Measurements from ENCODE around the gene TWF2. TPM values are rescaled to one million over a fixed set of nuclear protein-coding genes. Genes with fewer than 3 reads are reported as not detected.

Gene TWF2
- total RNA-seq, 1 donor from 2014 or later = 65.2 TPM

- no peaks in the 10 kb centered on the region for H3K36me3 Mint-ChIP-seq (ENCODE audit: low read depth)
- no peak for TF ChIP-seq CTCF (IDR thresholded peaks at IDR 0.05)
Observed at GRCh38 chr3:52183786-52184445, 55.0 kb downstream of the TWF2 start.

GRCh38 chr3:52182691-52183090 is 56.3 kb downstream of the TWF2 start:
- no peaks in the 10 kb centered on the region for H3K27me3 Mint-ChIP-seq (ENCODE audit: low read depth)
- no peak for DNase-seq (ENCODE audit: low spot score)
- no peaks in the 10 kb centered on the region for H3K9me3 Mint-ChIP-seq (ENCODE audit: low read depth)
- H3K36me3 Mint-ChIP-seq (ENCODE audit: low read depth) = no peaks in the 10 kb centered on the region
- no peak overlapping the region for H3K4me3 Mint-ChIP-seq (ENCODE audit: unreplicated experiment)
- no peak overlapping the region for H3K27ac Mint-ChIP-seq (ENCODE audit: unreplicated experiment)
- H3K4me1 Mint-ChIP-seq (ENCODE audit: low read depth) = no peaks in the 10 kb centered on the region
- TF ChIP-seq CTCF (IDR thresholded peaks at IDR 0.05) = no peak

More at GRCh38 chr3:52183786-52184445, 55.0 kb downstream of the TWF2 start:
- Mint-ChIP-seq H3K27ac (ENCODE audit: unreplicated experiment) (no peak overlapping the region), H3K27me3 (ENCODE audit: low read depth) (no peaks in the 10 kb centered on the region), H3K4me3 (ENCODE audit: unreplicated experiment) (no peak overlapping the region), H3K9me3 (ENCODE audit: low read depth) (no peaks in the 10 kb centered on the region), H3K4me1 (ENCODE audit: low read depth) (no peaks in the 10 kb centered on the region)
- no peak for DNase-seq (ENCODE audit: low spot score)

- H3K36me3 Mint-ChIP-seq (ENCODE audit: low read depth) = no peaks in the 10 kb centered on the region
- peaks cover 2% of the 10 kb centered on the region for H3K4me1 Mint-ChIP-seq (ENCODE audit: low read depth)
- no peaks in the 10 kb centered on the region for H3K27me3 Mint-ChIP-seq (ENCODE audit: low read depth)
- H3K27ac Mint-ChIP-seq (ENCODE audit: unreplicated experiment) = no peak overlapping the region
- TF ChIP-seq CTCF (IDR thresholded peaks at IDR 0.05) = no peak
- no peak overlapping the region for H3K4me3 Mint-ChIP-seq (ENCODE audit: unreplicated experiment)
- no peak for DNase-seq (ENCODE audit: low spot score)
- no peaks in the 10 kb centered on the region for H3K9me3 Mint-ChIP-seq (ENCODE audit: low read depth)
Observed at GRCh38 chr3:52182196-52182595, 56.8 kb downstream of the TWF2 start.

- H3K4me3 Mint-ChIP-seq (ENCODE audit: unreplicated experiment) = no peak overlapping the region
- no peaks in the 10 kb centered on the region for H3K9me3 Mint-ChIP-seq (ENCODE audit: low read depth)
- H3K4me1 Mint-ChIP-seq (ENCODE audit: low read depth) = peaks cover 9% of the 10 kb centered on the region
- no peak for DNase-seq (ENCODE audit: low spot score)
- no peaks in the 10 kb centered on the region for H3K36me3 Mint-ChIP-seq (ENCODE audit: low read depth)
- H3K27me3 Mint-ChIP-seq (ENCODE audit: low read depth) = no peaks in the 10 kb centered on the region
- no peak for TF ChIP-seq CTCF (IDR thresholded peaks at IDR 0.05)
- H3K27ac Mint-ChIP-seq (ENCODE audit: unreplicated experiment) = no peak overlapping the region
Observed at GRCh38 chr3:52181543-52181942, 57.4 kb downstream of the TWF2 start.

Small RNAs within 50 kb of the gene (microRNA-seq; reads per million reads assigned to microRNA genes)
- gene MIRLET7G (ENCODE audit: borderline number of aligned reads) = 70,409 reads per million, percentile 99 among the genes with 10 or more reads in this experiment

Other genes starting within 250 kb of the TWF2 start
- gene RPL29, start 243.3 kb downstream of the TWF2 start, total RNA-seq = 610 to 772 TPM (median 621 TPM) in 3 replicates
- gene DUSP7, start 182.6 kb downstream of the TWF2 start, total RNA-seq = 32.5 to 33.6 TPM (median 33.3 TPM) in 3 replicates
- 5.3 to 5.7 TPM (median 5.5 TPM) in 3 replicates for gene POC1A, start 84.7 kb downstream of the TWF2 start, total RNA-seq
- 37.5 to 39.8 TPM (median 38.3 TPM) in 3 replicates for gene ALAS1, start 41.0 kb downstream of the TWF2 start, total RNA-seq
- 0.12 TPM in 1 of 3 replicates, not detected in the others for gene TLR9, start 13.5 kb downstream of the TWF2 start, total RNA-seq
- 14.5 to 20.8 TPM (median 20.1 TPM) in 3 replicates for gene PPM1M, start 6.6 kb upstream of the TWF2 start, total RNA-seq
- 73.0 to 74.9 TPM (median 74.7 TPM) in 3 replicates for gene WDR82, start 39.5 kb upstream of the TWF2 start, total RNA-seq
- 4.8 to 9.8 TPM (median 5.0 TPM) in 3 replicates for gene GLYCTK, start 48.7 kb upstream of the TWF2 start, total RNA-seq
- 5.0 to 9.4 TPM (median 5.4 TPM) in 3 replicates for gene DNAH1, start 77.2 kb upstream of the TWF2 start, total RNA-seq
- gene BAP1, start 170.8 kb upstream of the TWF2 start, total RNA-seq = 82.1 to 85.4 TPM (median 84.3 TPM) in 3 replicates
- gene PHF7, start 171.5 kb upstream of the TWF2 start, total RNA-seq = 5.1 to 7.1 TPM (median 5.5 TPM) in 3 replicates
- gene SEMA3G, start 205.9 kb upstream of the TWF2 start, total RNA-seq = 0.17 TPM in 1 of 3 replicates, not detected in the others
- 3.3 to 13.7 TPM (median 12.7 TPM) in 3 replicates for gene TNNC1, start 214.9 kb upstream of the TWF2 start, total RNA-seq
- gene NISCH, start 216.4 kb upstream of the TWF2 start, total RNA-seq = 97.6 to 121 TPM (median 101 TPM) in 3 replicates